HG03342 (cell line): ENCODE data around the gene CILP.

Experiments used
- ATAC-seq: cut with Tn5 transposase; IDR thresholded peaks from one replicate; pipeline ENCODE4 v1.9.1; 2021; ENCODE audit warnings: mild to moderate bottlenecking, moderate library complexity; ENCODE audit not compliant: unreplicated experiment

The CILP gene

GRCh38 chr15:65154720-65155119 is 56.6 kb downstream of the CILP start:
- ATAC-seq, result no peak

- ATAC-seq, result no peak
These were observed 63.4 kb downstream of the CILP start for GRCh38 chr15:65147902-65148301.

- no peak for ATAC-seq
These were observed 64.8 kb downstream of the CILP start for GRCh38 chr15:65146438-65146837.
